K562 (cell line): ENCODE data around the gene ARMH1. TPM values are rescaled to one million over a fixed set of nuclear protein-coding genes. Genes with fewer than 3 reads are reported as not detected.

Source experiments
- ATAC-seq: fragments of 200-7000 bp; cut with Tn5 transposase; 3 replicates; pipeline ENCODE4 v1.9.1; 2020; ENCODE audit warnings: moderate library complexity
- BruUV-seq: library from RNA; stranded (reverse); fragments of 400-500 nt; replicated peaks from 2 replicates; lab custom pipeline; 2021; lab: Mats Ljungman, UMichigan
- CTCF ChIA-PET: fragments of 300-600 bp; formaldehyde crosslinking; extraction: SDS; loops from one replicate; lab custom pipeline; 2021; ENCODE audit warnings: low intra/inter-chr PET ratio; lab: Yijun Ruan, JAX
- POLR2A ChIA-PET: fragments of 300-600, 350-650 bp; sonication (Branson Sonifier 250); formaldehyde crosslinking; extraction: SDS; loops from one replicate; lab custom pipeline; 2021; ENCODE audit warnings: antibody characterized with exemption, inconsistent platforms; lab: Yijun Ruan, JAX
- DNase-seq, 4 experiments: peaks; one replicate each; pipeline versions ENCODE4 v3.0.0 to v3.0.0-alpha.2; 2011 to 2018; ENCODE audit warnings: low spot score in 3 of 4, mixed read lengths in 3 of 4; ENCODE audit errors: extremely low read depth in 1 of 4
- FAIRE-seq: peaks from 2 replicates; lab custom pipeline; 2011; peaks lifted over from hg19 to GRCh38; lab: Jason Lieb, UNC
- H2AFZ ChIP-seq: 2 replicates; pipeline ENCODE4 v1.6.0; 2011; ENCODE audit warnings: low read depth, low read length, control low read depth, inconsistent platforms
- H3K27ac ChIP-seq: fragments of 200-600 bp; 3 replicates; pipeline ENCODE4 v1.8.0; 2011; ENCODE audit warnings: low read depth, mild to moderate bottlenecking, control low read depth, inconsistent platforms, low read length, moderate library complexity, mixed read lengths; ENCODE audit errors: extremely low read depth
- H3K27me3 ChIP-seq, 2 experiments: fragments of 300-600 bp in 1 of 2; 2 replicates in 1 of 2; 3 replicates in 1 of 2; pipeline versions ENCODE4 v1.6.0 to v1.8.0; 2011; ENCODE audit warnings: inconsistent platforms in 2 of 2, low read length in 2 of 2, mild to moderate bottlenecking in 1 of 2, mixed read lengths in 1 of 2, moderate library complexity in 1 of 2; ENCODE audit not compliant: control insufficient read depth in 2 of 2, insufficient read depth in 2 of 2
- H3K36me3 ChIP-seq: fragments of 300-600 bp; 3 replicates; pipeline ENCODE4 v1.8.0; 2011; ENCODE audit warnings: mild to moderate bottlenecking, low read length, inconsistent platforms; ENCODE audit not compliant: control insufficient read depth, insufficient read depth
- H3K4me1 ChIP-seq, 2 experiments: fragments of 200-600 bp in 1 of 2; replicated peaks in 1 of 2; 2 replicates in 1 of 2; 3 replicates in 1 of 2; pipeline versions ENCODE4 v1.5.1 to v1.8.0; 2011; ENCODE audit warnings: inconsistent platforms in 2 of 2, low read length in 2 of 2, mild to moderate bottlenecking in 1 of 2, mixed read lengths in 1 of 2, moderate library complexity in 1 of 2; ENCODE audit not compliant: control insufficient read depth in 2 of 2, insufficient read depth in 2 of 2
- H3K4me2 ChIP-seq: 2 replicates; pipeline ENCODE4 v1.6.1; 2011; ENCODE audit warnings: low read length, control low read depth, inconsistent platforms, mixed read lengths; ENCODE audit not compliant: insufficient read depth
- H3K4me3 ChIP-seq: fragments of 200-600 bp; sonication (generic), shearing (Covaris generic); 2 replicates; pipeline ENCODE4 v1.5.1; 2016; ENCODE audit warnings: control low read depth, inconsistent platforms
- H3K79me2 ChIP-seq: fragments of 200-600 bp; 3 replicates; pipeline ENCODE4 v1.8.0; 2011; ENCODE audit warnings: low read length, inconsistent platforms; ENCODE audit not compliant: control insufficient read depth, insufficient read depth
- H3K9ac ChIP-seq, 2 experiments: 2 replicates each; pipeline versions ENCODE4 v1.6.0 to v1.6.1; 2011; ENCODE audit warnings: low read depth in 2 of 2, low read length in 2 of 2, control low read depth in 1 of 2, inconsistent platforms in 1 of 2, mild to moderate bottlenecking in 1 of 2, mixed read lengths in 1 of 2; ENCODE audit not compliant: insufficient read depth in 1 of 2
- H3K9me1 ChIP-seq: one replicate; pipeline ENCODE4 v1.6.0; 2011; ENCODE audit warnings: inconsistent platforms, mild to moderate bottlenecking, low read length, moderate library complexity; ENCODE audit not compliant: control insufficient read depth, insufficient read depth
- H3K9me3 ChIP-seq: replicated peaks from 2 replicates; pipeline ENCODE4 v1.5.1; 2011; ENCODE audit warnings: low read depth, low read length, inconsistent platforms; ENCODE audit not compliant: control insufficient read depth, insufficient read depth
- H4K20me1 ChIP-seq: replicated peaks from 2 replicates; pipeline ENCODE4 v1.6.1; 2011; ENCODE audit warnings: low read length, inconsistent platforms, mixed read lengths; ENCODE audit not compliant: control insufficient read depth, insufficient read depth
- MLX ChIP-seq, 2 experiments: fragments of 450-650 bp in 1 of 2; sonication (generic) in 1 of 2; formaldehyde crosslinking; conservative IDR thresholded peaks; 2 replicates each; pipeline versions ENCODE4 v1.4.0 to v1.8.1; 2020 to 2022; ENCODE audit warnings: mild to moderate bottlenecking in 1 of 2, missing genetic modification reagents in 1 of 2
- NELFE ChIP-seq: IDR thresholded peaks from 2 replicates; pipeline ENCODE4 v1.6.1; 2011; ENCODE audit warnings: mild to moderate bottlenecking; ENCODE audit not compliant: insufficient read depth, insufficient read length
- NFYB ChIP-seq: IDR thresholded peaks from 2 replicates; pipeline ENCODE4 v1.6.1; 2011; ENCODE audit warnings: mild to moderate bottlenecking, moderate library complexity; ENCODE audit not compliant: insufficient read length; ENCODE audit errors: extremely low read depth
- PHB2 ChIP-seq: fragments of 450-650 bp; IDR thresholded peaks from 2 replicates; pipeline ENCODE4 v1.6.1; 2017; ENCODE audit warnings: low read depth
- PREB ChIP-seq: sonication (generic); formaldehyde crosslinking; IDR thresholded peaks from 2 replicates; pipeline ENCODE4 v1.8.1; 2023; ENCODE audit warnings: mild to moderate bottlenecking, missing genetic modification reagents
- TAL1 ChIP-seq: fragments of 450-650 bp; IDR thresholded peaks from 2 replicates; pipeline ENCODE4 v1.6.1; 2016; ENCODE audit warnings: mild to moderate bottlenecking
- WGBS: fragments of 100-300 bp; shearing (Covaris generic); methylation state at CpG from one replicate; pipeline ENCODE4 v1.1.6; 2016; ENCODE audit warnings: low coverage, mixed read lengths; ENCODE audit not compliant: insufficient coverage; ENCODE audit errors: missing lambda C conversion rate; 5-methylcytosine and 5-hydroxymethylcytosine counted together
- in situ Hi-C: fragments of 300-500 bp; cut with MboI; formaldehyde crosslinking; loops from 4 replicates; pipeline ENCODE4 v1.15.0; 2018; ENCODE audit warnings: inconsistent platforms, mixed read lengths
- intact Hi-C: fragments of 100-400 bp; cut with micrococcal nuclease; formaldehyde crosslinking; loops from 2 replicates; pipeline ENCODE4 v1.14.2; 2022
- polyA plus RNA-seq, 8 experiments: library from polyadenylated mRNA; depleted of rRNA in 4 of 8; stranded (reverse) in 5 of 8; unstranded in 3 of 8; fragments of >200 nt; fragmentation: Nextera tagmentation in 2 of 8; fragmentation: Illumina TruSeq in 1 of 8; extraction: Ambion mirVana in 2 of 8; extraction: Trizol in 1 of 8; gene quantifications; 2 replicates each; pipeline versions ENCODE4 v1.2.1 to v1.2.3, GENCODE V29; 2011 to 2014; ENCODE audit warnings: inconsistent platforms in 1 of 8, missing spikeins in 1 of 8
- total RNA-seq, 7 experiments: library from RNA; depleted of rRNA in 6 of 7; stranded (reverse); fragments of >200 nt in 6 of 7; fragmentation: Illumina TruSeq in 2 of 7; extraction: Trizol in 2 of 7; gene quantifications; 2 replicates each; pipeline versions ENCODE4 v1.2.1 to v1.2.3, GENCODE V29; 2011 to 2021; ENCODE audit warnings: low replicate concordance in 1 of 7

The ARMH1 gene
- total and polyA plus RNA-seq, 9 of the 15 experiments (the other 6 are each of a cell fraction or from before 2014, with no cell fraction given), result 0.41 TPM; not detected in 8

- H3K4me1 ChIP-seq, result peaks cover 4 to 17% of the 10 kb centered on the region in 2 experiments; a peak in 4 of 5 replicates
Observed at GRCh38 chr1:44679468-44679867, 5.0 kb downstream of the ARMH1 start.

More at GRCh38 chr1:44679468-44679867, 5.0 kb downstream of the ARMH1 start:
- 6% methylated on average over 5 of the region's 5 CpGs for WGBS
- Histone ChIP-seq H2AFZ (no peak overlapping the region), H3K27me3 (peaks cover 19 to 31% of the 10 kb centered on the region in 2 experiments), H3K4me2 (no peak overlapping the region), H3K4me3 (no peak overlapping the region), H3K36me3 (no peaks in the 10 kb centered on the region), H3K9me3 (no peaks in the 10 kb centered on the region), H4K20me1 (no peaks in the 10 kb centered on the region), H3K79me2 (no peaks in the 10 kb centered on the region), H3K27ac (no peak overlapping the region), H3K9ac (no peak overlapping the region), H3K9me1 (peaks cover 4% of the 10 kb centered on the region)
- in situ Hi-C loops, result no loop called here
- CTCF ChIA-PET, result no interaction called here
- POLR2A ChIA-PET, result interaction anchor here (1.0 kb wide), 1 partner anchor 70 kb away, joined by 3 read pairs; no protein-coding TSS in a partner anchor
- DNase-seq (no peak), FAIRE-seq (no peak), ATAC-seq (no peak)
- TF ChIP-seq NFYB (no peak), PHB2 (no peak), PREB (CRISPR knock-in tag) (no peak), MLX (CRISPR knock-in tag; conservative IDR thresholded peaks at IDR 0.05) (no peak), TAL1 (no peak), NELFE (no peak)
- BruUV-seq, result no TSS peak
- intact Hi-C loops, result no loop called here
